Measurements from ENCODE around the gene CIDEB. TPM values are rescaled to one million over a fixed set of nuclear protein-coding genes. Genes with fewer than 3 reads are reported as not detected.
A peak's percentile ranks its signal among the peaks of the same experiment; 100 is the strongest.

Gene CIDEB
- total RNA-seq, 1 experiment from 2014 or later, result 9.9 TPM

DNA sequence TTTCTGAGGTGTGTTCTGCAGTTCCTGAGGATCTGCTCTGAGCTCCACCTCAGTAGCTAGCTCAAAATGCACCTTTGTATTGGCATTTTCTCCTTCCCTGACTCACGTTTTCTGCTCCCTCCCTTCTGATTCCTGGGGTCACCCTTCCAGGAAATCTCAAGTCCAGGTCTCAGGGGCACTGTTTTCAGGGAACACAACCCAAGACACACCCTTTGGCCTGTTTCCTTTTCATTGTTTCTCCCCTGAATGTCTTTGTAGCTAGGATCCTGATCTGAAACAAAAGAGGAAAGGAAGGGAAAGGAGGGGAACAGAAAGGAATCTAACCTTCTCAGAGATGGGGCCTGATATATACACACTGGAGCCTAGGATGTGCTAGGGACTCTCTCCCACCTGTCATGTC, 39.4 kb upstream of the CIDEB start:
- Histone ChIP-seq H3K9me3 (ENCODE audit: low read length) (no peaks in the 10 kb centered on the region), H3K9me2 (replicated peaks; ENCODE audit: insufficient read depth, low read length) (no peaks in the 10 kb centered on the region), H3K4me3 (ENCODE audit: low read length) (no peak overlapping the region), H2AFZ (ENCODE audit: low read length) (no peak overlapping the region), H3K27ac (ENCODE audit: low read length) (no peak overlapping the region), H3K36me3 (ENCODE audit: insufficient read depth, low read length) (no peaks in the 10 kb centered on the region), H3K4me2 (ENCODE audit: low read depth, low read length, poor library complexity, severe bottlenecking) (no peak overlapping the region), H3K27me3 (ENCODE audit: low read length) (no peaks in the 10 kb centered on the region), H3K4me1 (ENCODE audit: low read length) (no peaks in the 10 kb centered on the region), H4K20me1 (ENCODE audit: insufficient read depth, low read depth, low read length) (no peaks in the 10 kb centered on the region), H3K9ac (ENCODE audit: low read length) (no peak overlapping the region), H3K79me2 (ENCODE audit: low read length) (no peaks in the 10 kb centered on the region)
- no peak for DNase-seq

DNA sequence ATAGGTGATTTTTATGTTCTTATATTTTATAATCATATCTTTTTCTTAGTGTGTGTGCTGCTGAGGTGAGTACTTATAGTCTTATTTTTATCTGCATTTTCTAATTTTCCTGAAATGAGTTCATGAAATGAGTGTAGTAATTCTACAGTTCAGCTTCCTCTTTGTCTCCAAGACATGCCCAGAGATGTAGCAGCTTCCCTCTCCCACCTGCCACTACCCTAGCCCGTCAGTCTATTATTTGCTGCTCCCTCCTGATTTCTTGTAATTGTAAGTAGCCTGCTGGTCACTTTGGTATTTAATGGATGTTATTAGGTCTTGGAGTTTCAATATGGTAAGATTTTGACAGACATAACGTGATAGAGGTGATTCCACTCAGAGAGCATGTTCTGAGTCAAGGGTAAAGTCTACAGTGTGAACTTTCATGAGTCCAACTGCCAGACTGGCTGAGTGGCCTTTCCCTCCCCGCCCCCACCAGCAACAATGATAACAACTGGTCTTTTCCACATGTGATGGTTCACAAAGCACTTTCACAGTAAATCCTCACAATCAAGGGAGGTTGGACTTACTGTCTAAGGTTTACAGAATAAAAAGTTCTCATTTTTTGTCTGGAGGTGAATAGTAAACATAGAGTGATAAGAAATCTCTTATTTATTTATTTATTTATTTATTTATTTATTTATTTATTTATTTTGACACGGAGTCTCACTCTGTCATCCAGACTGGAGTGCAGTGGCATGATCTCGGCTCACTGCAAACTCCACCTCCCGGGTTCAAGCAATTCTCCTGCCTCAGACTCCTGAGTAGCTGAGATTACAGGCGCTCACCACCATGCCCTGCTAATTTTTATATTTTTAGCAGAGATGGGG, 36.3 kb upstream of the CIDEB start:
- H2AFZ ChIP-seq (ENCODE audit: low read length), result no peak overlapping the region

DNA sequence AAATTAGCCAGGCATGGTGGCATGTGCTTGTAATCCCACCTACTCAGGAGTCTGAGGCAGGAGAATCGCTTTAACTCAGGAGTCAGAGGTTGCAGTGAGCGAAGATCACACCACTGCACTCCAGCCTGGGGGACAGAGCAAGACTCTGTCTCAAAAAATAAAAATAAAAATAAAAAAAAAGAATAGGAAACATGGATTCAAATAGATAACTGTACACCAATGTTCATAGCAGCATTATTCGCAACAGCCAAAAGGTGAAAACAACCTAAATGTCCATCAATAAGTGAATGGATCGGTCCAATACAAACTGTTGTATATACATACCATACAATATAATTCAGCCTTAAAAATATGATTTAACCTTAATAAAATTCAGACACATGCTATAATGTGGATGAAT, 35.1 kb upstream of the CIDEB start:
- Histone ChIP-seq H3K36me3 (ENCODE audit: insufficient read depth, low read length) (no peaks in the 10 kb centered on the region), H4K20me1 (ENCODE audit: insufficient read depth, low read depth, low read length) (no peaks in the 10 kb centered on the region), H3K4me3 (ENCODE audit: low read length) (no peak overlapping the region), H3K9me3 (ENCODE audit: low read length) (no peaks in the 10 kb centered on the region), H3K9me2 (replicated peaks; ENCODE audit: insufficient read depth, low read length) (no peaks in the 10 kb centered on the region), H3K27me3 (ENCODE audit: low read length) (no peaks in the 10 kb centered on the region), H3K4me1 (ENCODE audit: low read length) (peaks cover 7% of the 10 kb centered on the region), H2AFZ (ENCODE audit: low read length) (no peak overlapping the region), H3K27ac (ENCODE audit: low read length) (no peak overlapping the region), H3K9ac (ENCODE audit: low read length) (no peak overlapping the region), H3K79me2 (ENCODE audit: low read length) (no peaks in the 10 kb centered on the region), H3K4me2 (ENCODE audit: low read depth, low read length, poor library complexity, severe bottlenecking) (no peak overlapping the region)
- DNase-seq, result no peak

More for the DNA sequence above, 36.3 kb upstream of the CIDEB start:
- Histone ChIP-seq H3K4me1 (ENCODE audit: low read length) (peaks cover 7% of the 10 kb centered on the region), H3K9me3 (ENCODE audit: low read length) (no peaks in the 10 kb centered on the region), H3K9me2 (replicated peaks; ENCODE audit: insufficient read depth, low read length) (no peaks in the 10 kb centered on the region), H3K27me3 (ENCODE audit: low read length) (no peaks in the 10 kb centered on the region), H3K4me3 (ENCODE audit: low read length) (no peak overlapping the region), H4K20me1 (ENCODE audit: insufficient read depth, low read depth, low read length) (no peaks in the 10 kb centered on the region), H3K27ac (ENCODE audit: low read length) (no peak overlapping the region), H3K36me3 (ENCODE audit: insufficient read depth, low read length) (no peaks in the 10 kb centered on the region), H3K4me2 (ENCODE audit: low read depth, low read length, poor library complexity, severe bottlenecking) (no peak overlapping the region), H3K79me2 (ENCODE audit: low read length) (no peaks in the 10 kb centered on the region), H3K9ac (ENCODE audit: low read length) (no peak overlapping the region)
- DNase-seq, result no peak

DNA sequence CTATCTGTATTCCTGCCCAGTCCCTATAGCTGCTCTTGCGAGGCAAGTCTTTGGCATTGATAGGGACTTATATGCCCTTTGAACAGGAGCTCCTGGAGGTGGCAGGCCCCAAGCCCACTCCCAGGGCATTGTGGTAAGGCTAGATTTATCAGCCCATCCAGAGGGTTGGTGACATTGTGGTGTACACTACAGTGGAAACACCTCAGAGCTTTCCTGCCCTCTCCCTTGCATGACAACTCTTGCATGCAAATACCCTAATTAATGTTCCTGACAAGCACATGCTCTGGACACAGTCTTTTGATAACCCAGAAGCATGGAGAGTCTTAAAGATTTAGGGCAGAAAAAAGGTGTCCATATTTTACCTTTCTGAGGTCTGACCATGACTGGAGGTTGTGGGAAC, 32.8 kb upstream of the CIDEB start:
- Histone ChIP-seq H3K27me3 (ENCODE audit: low read length) (no peaks in the 10 kb centered on the region), H3K4me2 (ENCODE audit: low read depth, low read length, poor library complexity, severe bottlenecking) (no peak overlapping the region), H3K9me2 (replicated peaks; ENCODE audit: insufficient read depth, low read length) (no peaks in the 10 kb centered on the region), H3K9me3 (ENCODE audit: low read length) (no peaks in the 10 kb centered on the region), H3K36me3 (ENCODE audit: insufficient read depth, low read length) (no peaks in the 10 kb centered on the region), H2AFZ (ENCODE audit: low read length) (no peak overlapping the region), H3K79me2 (ENCODE audit: low read length) (no peaks in the 10 kb centered on the region), H3K27ac (ENCODE audit: low read length) (no peak overlapping the region), H3K9ac (ENCODE audit: low read length) (no peak overlapping the region), H4K20me1 (ENCODE audit: insufficient read depth, low read depth, low read length) (no peaks in the 10 kb centered on the region), H3K4me3 (ENCODE audit: low read length) (no peak overlapping the region), H3K4me1 (ENCODE audit: low read length) (peaks cover 7% of the 10 kb centered on the region)
- DNase-seq, result no peak

DNA sequence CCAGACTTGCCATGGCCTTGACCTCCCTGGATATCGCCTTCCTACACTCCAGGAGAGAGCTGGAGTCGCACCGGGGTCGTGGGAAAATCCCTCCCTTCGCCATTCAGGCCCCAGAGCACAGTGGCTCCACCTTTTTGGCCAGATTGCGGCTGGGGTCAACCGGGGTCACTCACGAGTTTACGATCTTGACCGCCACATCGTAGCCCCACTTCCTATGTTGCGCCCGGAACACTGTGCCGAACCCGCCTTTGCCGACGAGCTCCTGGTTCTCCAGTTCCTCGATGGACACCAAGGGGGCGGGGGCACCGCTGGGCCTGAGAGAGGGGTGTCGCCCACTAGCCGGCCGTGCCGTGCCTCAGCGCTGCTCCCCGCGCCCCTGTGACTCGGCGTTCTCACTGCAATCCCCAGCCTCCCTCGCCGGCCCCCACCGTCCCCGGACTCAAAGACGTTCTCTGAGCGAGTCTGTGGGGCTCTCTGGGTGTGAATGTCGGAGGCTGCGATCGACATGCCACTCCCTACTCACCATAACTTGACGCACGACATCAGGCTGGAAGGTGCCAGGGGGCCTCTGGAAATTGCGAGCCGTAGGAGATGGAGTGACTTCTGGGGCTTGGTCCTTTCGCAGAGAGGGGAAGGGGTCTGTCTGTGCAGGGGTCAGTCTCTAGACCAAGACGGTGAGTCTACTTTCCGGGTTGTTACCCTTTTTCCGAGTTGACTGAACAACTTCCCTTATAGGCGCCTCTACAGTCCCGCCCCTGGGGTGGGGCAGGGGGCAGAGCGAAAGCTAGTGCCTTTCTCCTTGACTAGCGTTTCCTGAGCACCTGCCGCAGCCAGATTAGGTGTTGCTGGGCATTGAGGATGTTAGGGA, 31.7 kb upstream of the CIDEB start, which contains the start of gene RIPK3:
Gene RIPK3 (minus strand): TSS at position 708 of the 868 bp plus-strand sequence. CDS start 165 bp downstream, at position 543.
- peak within 1 kb of the TSS; percentile 62 for H3K4me2 ChIP-seq (ENCODE audit: low read depth, low read length, poor library complexity, severe bottlenecking)

DNA sequence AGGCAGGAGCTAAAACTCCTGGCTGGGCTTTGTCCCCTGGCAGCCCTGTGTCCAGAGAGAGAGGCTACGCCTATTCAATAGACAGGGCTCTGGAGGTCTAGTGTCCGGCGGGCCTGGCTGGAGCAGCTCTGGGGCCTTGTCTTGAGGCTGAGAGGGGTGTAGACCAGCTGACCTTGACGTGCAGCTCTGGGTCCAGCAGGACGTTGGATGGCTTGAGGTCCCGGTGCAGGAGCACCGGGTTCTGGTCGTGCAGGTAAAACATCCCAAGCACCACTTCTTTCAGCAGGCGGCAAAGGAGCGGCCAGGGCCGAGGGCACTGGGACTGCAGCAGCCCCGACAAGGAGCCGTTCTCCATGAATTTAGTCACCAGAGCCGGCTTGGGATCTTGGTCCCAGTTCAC, 31.1 kb upstream of the CIDEB start:
- Histone ChIP-seq H4K20me1 (ENCODE audit: insufficient read depth, low read depth, low read length) (no peaks in the 10 kb centered on the region), H3K9me2 (replicated peaks; ENCODE audit: insufficient read depth, low read length) (no peaks in the 10 kb centered on the region), H3K27me3 (ENCODE audit: low read length) (no peaks in the 10 kb centered on the region), H3K4me1 (ENCODE audit: low read length) (peaks cover 10% of the 10 kb centered on the region), H3K9ac (ENCODE audit: low read length) (no peak overlapping the region), H3K27ac (ENCODE audit: low read length) (no peak overlapping the region), H3K4me3 (ENCODE audit: low read length) (0 out of 2 replicates have a peak overlapping the region, but pooled peaks have one; percentile 57), H3K4me2 (ENCODE audit: low read depth, low read length, poor library complexity, severe bottlenecking) (peak overlapping the region; percentile 62), H3K36me3 (ENCODE audit: insufficient read depth, low read length) (no peaks in the 10 kb centered on the region), H2AFZ (ENCODE audit: low read length) (no peak overlapping the region), H3K9me3 (ENCODE audit: low read length) (no peaks in the 10 kb centered on the region), H3K79me2 (ENCODE audit: low read length) (no peaks in the 10 kb centered on the region)
- DNase-seq, result no peak

More for the DNA sequence above, 31.7 kb upstream of the CIDEB start, which contains the start of gene RIPK3:
- peak within 1 kb of the TSS; percentile 57 for H3K4me3 ChIP-seq (ENCODE audit: low read length)
- H3K27ac ChIP-seq (ENCODE audit: low read length), result no peak within 1 kb of the TSS
- H3K27me3 ChIP-seq (ENCODE audit: low read length), result no peaks in the 10 kb centered on the region
- peaks cover 7% of the 10 kb centered on the region for H3K4me1 ChIP-seq (ENCODE audit: low read length)
- peak within 1 kb of the TSS; percentile 78; the same call in 1 of the 2 replicates for H2AFZ ChIP-seq (ENCODE audit: low read length)
- peak; percentile 77 for DNase-seq
- H3K9ac ChIP-seq (ENCODE audit: low read length), result peak within 1 kb of the TSS; percentile 59
- H4K20me1 ChIP-seq (ENCODE audit: insufficient read depth, low read depth, low read length), result no peaks in the 10 kb centered on the region
- no peaks in the 10 kb centered on the region for H3K79me2 ChIP-seq (ENCODE audit: low read length)
- H3K36me3 ChIP-seq (ENCODE audit: insufficient read depth, low read length), result no peaks in the 10 kb centered on the region
- H3K9me2 ChIP-seq (replicated peaks; ENCODE audit: insufficient read depth, low read length), result no peaks in the 10 kb centered on the region
- H3K9me3 ChIP-seq (ENCODE audit: low read length), result no peaks in the 10 kb centered on the region

DNA sequence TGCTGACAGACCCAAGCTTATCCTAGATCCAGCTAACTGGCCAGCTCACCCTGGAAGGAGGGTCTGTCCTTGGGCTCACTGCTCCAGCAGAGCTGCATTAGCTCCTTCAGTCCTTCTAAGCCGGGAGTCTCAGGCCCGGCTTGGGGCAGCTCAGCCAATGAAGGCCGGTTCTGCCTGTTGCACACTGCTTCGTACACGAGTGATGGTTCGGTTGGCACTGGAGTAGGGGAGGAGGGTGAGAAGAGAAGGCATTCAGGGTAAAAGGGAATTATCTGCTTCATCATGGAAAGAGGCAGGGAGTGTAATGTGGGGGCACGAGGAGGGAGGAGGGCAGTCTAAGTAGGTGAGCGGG, 30.0 kb upstream of the CIDEB start:
- Histone ChIP-seq H3K27ac (ENCODE audit: low read length) (no peak overlapping the region), H3K9me2 (replicated peaks; ENCODE audit: insufficient read depth, low read length) (no peaks in the 10 kb centered on the region), H3K9ac (ENCODE audit: low read length) (no peak overlapping the region), H4K20me1 (ENCODE audit: insufficient read depth, low read depth, low read length) (no peaks in the 10 kb centered on the region), H3K36me3 (ENCODE audit: insufficient read depth, low read length) (no peaks in the 10 kb centered on the region), H2AFZ (ENCODE audit: low read length) (no peak overlapping the region), H3K27me3 (ENCODE audit: low read length) (no peaks in the 10 kb centered on the region), H3K79me2 (ENCODE audit: low read length) (no peaks in the 10 kb centered on the region), H3K4me1 (ENCODE audit: low read length) (peaks cover 15% of the 10 kb centered on the region), H3K9me3 (ENCODE audit: low read length) (no peaks in the 10 kb centered on the region), H3K4me2 (ENCODE audit: low read depth, low read length, poor library complexity, severe bottlenecking) (no peak overlapping the region), H3K4me3 (ENCODE audit: low read length) (no peak overlapping the region)
- DNase-seq, result no peak

Data from Karpas-422 (cell line).